22Rv1 (cell line): ENCODE data around the gene SLFN12.

Experiments
- CTCF ChIP-seq: fragments of 450-650 bp; IDR thresholded peaks from 2 replicates; pipeline ENCODE4 v1.5.1; 2017; ENCODE audit warnings: mild to moderate bottlenecking
- ZFX ChIP-seq: fragments of 450-650 bp; IDR thresholded peaks from 2 replicates; pipeline ENCODE4 v1.6.1; 2017; ENCODE audit warnings: antibody characterized with exemption, borderline replicate concordance

GRCh38 chr17:35377068-35377467, 55.2 kb downstream of the SLFN12 start:
- TF ChIP-seq CTCF: no peak
- TF ChIP-seq ZFX: no peak
